Liver (tissue), 9 donors: Measurements from ENCODE around the gene BTAF1. TPM values are rescaled to one million over a fixed set of nuclear protein-coding genes. Genes with fewer than 3 reads are reported as not detected.

Source experiments
- DNase-seq: peaks from one replicate; pipeline ENCODE4 v3.0.0-alpha.2; 2017; ENCODE audit warnings: low spot score
- H3K27ac ChIP-seq, 2 donors: one replicate each; pipeline ENCODE4 v1.7.0; 2013; ENCODE audit warnings: inconsistent platforms in 2 of 2, low read length in 2 of 2, control low read depth in 1 of 2, low read depth in 1 of 2, mild to moderate bottlenecking in 1 of 2
- H3K27me3 ChIP-seq, 4 donors: one replicate each; pipeline versions ENCODE4 v1.6.1 to v1.7.0; 2013; ENCODE audit warnings: low read length in 3 of 4, inconsistent platforms in 1 of 4, mild to moderate bottlenecking in 1 of 4, moderate library complexity in 1 of 4; ENCODE audit not compliant: control insufficient read depth in 4 of 4, insufficient read depth in 4 of 4
- H3K36me3 ChIP-seq, 4 donors: one replicate each; pipeline versions ENCODE4 v1.6.1 to v1.7.0; 2013; ENCODE audit warnings: low read length in 3 of 4, mild to moderate bottlenecking in 3 of 4, low read depth in 1 of 4, moderate library complexity in 1 of 4; ENCODE audit not compliant: control insufficient read depth in 4 of 4, insufficient read depth in 3 of 4
- H3K4me1 ChIP-seq, 4 donors: one replicate each; pipeline versions ENCODE4 v1.6.1 to v1.7.0; 2013; ENCODE audit warnings: low read length in 3 of 4, mild to moderate bottlenecking in 3 of 4, moderate library complexity in 1 of 4; ENCODE audit not compliant: control insufficient read depth in 4 of 4, insufficient read depth in 4 of 4
- H3K4me3 ChIP-seq, 3 donors: one replicate each; pipeline versions ENCODE4 v1.6.1 to v1.7.0; 2013; ENCODE audit warnings: low read length in 3 of 3, control low read depth in 1 of 3, low read depth in 1 of 3, mild to moderate bottlenecking in 1 of 3
- H3K9ac ChIP-seq, 2 donors: one replicate each; pipeline ENCODE4 v1.7.0; 2013; ENCODE audit warnings: low read length in 2 of 2, mild to moderate bottlenecking in 2 of 2, moderate library complexity in 2 of 2, control low read depth in 1 of 2, low read depth in 1 of 2
- H3K9me3 ChIP-seq, 4 donors: one replicate each; pipeline versions ENCODE4 v1.6.1 to v1.7.0; 2013; ENCODE audit warnings: low read length in 3 of 4; ENCODE audit not compliant: control insufficient read depth in 4 of 4
- ATF3 ChIP-seq: IDR thresholded peaks from 2 replicates; pipeline ENCODE4 v1.6.1; 2016; ENCODE audit warnings: antibody characterized with exemption
- EGR1 ChIP-seq, 2 donors: IDR thresholded peaks; 2 replicates each; pipeline ENCODE4 v1.6.1; 2016 to 2018; ENCODE audit warnings: antibody characterized with exemption in 2 of 2, low read depth in 2 of 2
- FOXA1 ChIP-seq: IDR thresholded peaks from 2 replicates; pipeline ENCODE4 v1.6.1; 2016; ENCODE audit warnings: antibody characterized with exemption
- FOXA2 ChIP-seq: IDR thresholded peaks from 2 replicates; pipeline ENCODE4 v1.6.1; 2016; ENCODE audit warnings: antibody characterized with exemption
- GABPA ChIP-seq, 2 donors: IDR thresholded peaks in 1 of 2; conservative IDR thresholded peaks in 1 of 2; 2 replicates each; pipeline ENCODE4 v1.6.1; 2016; ENCODE audit warnings: antibody characterized with exemption in 2 of 2, mild to moderate bottlenecking in 1 of 2, moderate library complexity in 1 of 2
- HNF4A ChIP-seq, 2 donors: conservative IDR thresholded peaks; 2 replicates each; pipeline ENCODE4 v1.6.1; 2016; ENCODE audit warnings: antibody characterized with exemption in 2 of 2, mild to moderate bottlenecking in 2 of 2
- HNF4G ChIP-seq: IDR thresholded peaks from 2 replicates; pipeline ENCODE4 v1.6.1; 2016; ENCODE audit warnings: antibody characterized with exemption
- JUND ChIP-seq, 2 donors: IDR thresholded peaks; 2 replicates each; pipeline ENCODE4 v1.6.1; 2016; ENCODE audit warnings: antibody characterized with exemption in 2 of 2
- NR2F2 ChIP-seq: IDR thresholded peaks from 2 replicates; pipeline ENCODE4 v1.6.1; 2016; ENCODE audit warnings: antibody characterized with exemption
- RAD21 ChIP-seq, 2 donors: IDR thresholded peaks; 2 replicates each; pipeline ENCODE4 v1.6.1; 2016; ENCODE audit warnings: antibody characterized with exemption in 2 of 2, mild to moderate bottlenecking in 2 of 2
- RXRA ChIP-seq, 2 donors: IDR thresholded peaks; 2 replicates each; pipeline ENCODE4 v1.6.1; 2017 to 2018; ENCODE audit warnings: antibody characterized with exemption in 2 of 2, mild to moderate bottlenecking in 1 of 2
- SP1 ChIP-seq: IDR thresholded peaks from 2 replicates; pipeline ENCODE4 v1.6.1; 2018; ENCODE audit warnings: antibody characterized with exemption, mild to moderate bottlenecking
- TAF1 ChIP-seq: conservative IDR thresholded peaks from 2 replicates; pipeline ENCODE4 v1.6.1; 2016; ENCODE audit warnings: antibody characterized with exemption, mild to moderate bottlenecking
- YY1 ChIP-seq: IDR thresholded peaks from 2 replicates; pipeline ENCODE4 v1.6.1; 2016; ENCODE audit warnings: antibody characterized with exemption, mild to moderate bottlenecking
- ZBTB33 ChIP-seq: IDR thresholded peaks from 2 replicates; pipeline ENCODE4 v1.6.1; 2016; ENCODE audit warnings: antibody characterized with exemption
- WGBS: extraction: QIAGEN DNeasy Blood & Tissue Kit; methylation state at CpG from one replicate; pipeline ENCODE4 v1.1.7; 2013; 5-methylcytosine and 5-hydroxymethylcytosine counted together
- polyA plus RNA-seq, 2 donors: library from polyadenylated mRNA; stranded (reverse) in 1 of 2; unstranded in 1 of 2; fragments of 200-250 nt in 1 of 2; fragments of >200 nt in 1 of 2; fragmentation: Nextera tagmentation in 1 of 2; extraction: Ambion mirVana in 1 of 2; gene quantifications; one replicate each; pipeline versions ENCODE4 v1.2.1 to v1.2.3, GENCODE V29; 2013 to 2015
- total RNA-seq, 2 donors: library from RNA; depleted of rRNA; stranded (reverse); fragments of >200 nt; gene quantifications; one replicate each; pipeline ENCODE4 v1.2.3, GENCODE V29; 2014
- TF ChIP-seq, protein P1 (sequence below): fragments of 150-350 bp; IDR thresholded peaks from 2 replicates; pipeline ENCODE4 v1.5.1; 2017; ENCODE audit warnings: improper control_type of control experiment, low read depth, low read length; ENCODE audit not compliant: missing input control
- TF ChIP-seq, protein P2 (sequence below): IDR thresholded peaks from 2 replicates; pipeline ENCODE4 v1.6.1; 2016; ENCODE audit warnings: antibody characterized with exemption, mild to moderate bottlenecking
- TF ChIP-seq, protein P3 (sequence below): IDR thresholded peaks from 2 replicates; pipeline ENCODE4 v1.6.1; 2016; ENCODE audit warnings: antibody characterized with exemption
- donor health status: healthy.
- donor health status: healthy.
- donor health status: healthy.
- donor health status: healthy.
- donor health status: healthy.

Gene BTAF1
- total and polyA plus RNA-seq, 4 donors = 5.9 to 49.6 (median 18.0) TPM

- TF ChIP-seq, protein P1, sequence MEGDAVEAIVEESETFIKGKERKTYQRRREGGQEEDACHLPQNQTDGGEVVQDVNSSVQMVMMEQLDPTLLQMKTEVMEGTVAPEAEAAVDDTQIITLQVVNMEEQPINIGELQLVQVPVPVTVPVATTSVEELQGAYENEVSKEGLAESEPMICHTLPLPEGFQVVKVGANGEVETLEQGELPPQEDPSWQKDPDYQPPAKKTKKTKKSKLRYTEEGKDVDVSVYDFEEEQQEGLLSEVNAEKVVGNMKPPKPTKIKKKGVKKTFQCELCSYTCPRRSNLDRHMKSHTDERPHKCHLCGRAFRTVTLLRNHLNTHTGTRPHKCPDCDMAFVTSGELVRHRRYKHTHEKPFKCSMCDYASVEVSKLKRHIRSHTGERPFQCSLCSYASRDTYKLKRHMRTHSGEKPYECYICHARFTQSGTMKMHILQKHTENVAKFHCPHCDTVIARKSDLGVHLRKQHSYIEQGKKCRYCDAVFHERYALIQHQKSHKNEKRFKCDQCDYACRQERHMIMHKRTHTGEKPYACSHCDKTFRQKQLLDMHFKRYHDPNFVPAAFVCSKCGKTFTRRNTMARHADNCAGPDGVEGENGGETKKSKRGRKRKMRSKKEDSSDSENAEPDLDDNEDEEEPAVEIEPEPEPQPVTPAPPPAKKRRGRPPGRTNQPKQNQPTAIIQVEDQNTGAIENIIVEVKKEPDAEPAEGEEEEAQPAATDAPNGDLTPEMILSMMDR = no peak
- TF ChIP-seq EGR1 (IDR thresholded peaks at IDR 0.05; ENCODE audit: low read depth in 2 of 2) (no peak), RAD21 (IDR thresholded peaks at IDR 0.05) (no peak)
- H3K4me1 ChIP-seq = no peaks in the 10 kb centered on the region
- DNase-seq = no peak
- WGBS = 40% methylated on average over 1 of the region's 1 CpG
- H3K36me3 ChIP-seq = peaks cover 2 to 51% (median 34%) of the 10 kb centered on the region in 4 donors
- no peaks in the 10 kb centered on the region for H3K27me3 ChIP-seq
- H3K4me3 ChIP-seq = no peak overlapping the region
- H3K9ac ChIP-seq = no peak overlapping the region
- H3K9me3 ChIP-seq = no peaks in the 10 kb centered on the region
- H3K27ac ChIP-seq = no peak overlapping the region
Measured at GRCh38 chr10:91980319-91980718, 56.7 kb downstream of the BTAF1 start.

DNA sequence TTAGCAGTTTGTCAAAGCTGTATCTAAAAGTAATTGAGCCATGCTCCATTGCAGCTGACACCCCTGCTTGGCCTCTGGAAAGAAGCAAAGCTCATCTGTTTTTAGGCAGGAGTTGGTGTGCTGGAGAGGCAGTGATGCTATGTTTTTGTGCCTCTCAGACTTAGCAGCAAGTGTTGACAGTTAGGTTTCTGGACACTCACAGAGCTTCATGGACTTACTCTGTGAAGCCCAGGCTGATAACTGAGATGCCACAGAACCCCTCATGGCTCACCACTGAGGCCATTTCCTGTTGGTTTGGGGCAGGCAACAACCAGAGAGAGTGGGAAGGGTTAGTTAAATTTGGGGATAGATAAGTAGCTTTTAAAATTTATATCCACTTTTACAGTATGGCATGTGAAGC, 59.8 kb downstream of the BTAF1 start:
- Histone ChIP-seq H3K9me3 (no peaks in the 10 kb centered on the region), H3K4me1 (no peaks in the 10 kb centered on the region), H3K27me3 (no peaks in the 10 kb centered on the region), H3K9ac (no peak overlapping the region), H3K36me3 (peaks cover 2 to 51% (median 38%) of the 10 kb centered on the region in 4 donors), H3K4me3 (no peak overlapping the region), H3K27ac (no peak overlapping the region)
- TF ChIP-seq, protein P2, sequence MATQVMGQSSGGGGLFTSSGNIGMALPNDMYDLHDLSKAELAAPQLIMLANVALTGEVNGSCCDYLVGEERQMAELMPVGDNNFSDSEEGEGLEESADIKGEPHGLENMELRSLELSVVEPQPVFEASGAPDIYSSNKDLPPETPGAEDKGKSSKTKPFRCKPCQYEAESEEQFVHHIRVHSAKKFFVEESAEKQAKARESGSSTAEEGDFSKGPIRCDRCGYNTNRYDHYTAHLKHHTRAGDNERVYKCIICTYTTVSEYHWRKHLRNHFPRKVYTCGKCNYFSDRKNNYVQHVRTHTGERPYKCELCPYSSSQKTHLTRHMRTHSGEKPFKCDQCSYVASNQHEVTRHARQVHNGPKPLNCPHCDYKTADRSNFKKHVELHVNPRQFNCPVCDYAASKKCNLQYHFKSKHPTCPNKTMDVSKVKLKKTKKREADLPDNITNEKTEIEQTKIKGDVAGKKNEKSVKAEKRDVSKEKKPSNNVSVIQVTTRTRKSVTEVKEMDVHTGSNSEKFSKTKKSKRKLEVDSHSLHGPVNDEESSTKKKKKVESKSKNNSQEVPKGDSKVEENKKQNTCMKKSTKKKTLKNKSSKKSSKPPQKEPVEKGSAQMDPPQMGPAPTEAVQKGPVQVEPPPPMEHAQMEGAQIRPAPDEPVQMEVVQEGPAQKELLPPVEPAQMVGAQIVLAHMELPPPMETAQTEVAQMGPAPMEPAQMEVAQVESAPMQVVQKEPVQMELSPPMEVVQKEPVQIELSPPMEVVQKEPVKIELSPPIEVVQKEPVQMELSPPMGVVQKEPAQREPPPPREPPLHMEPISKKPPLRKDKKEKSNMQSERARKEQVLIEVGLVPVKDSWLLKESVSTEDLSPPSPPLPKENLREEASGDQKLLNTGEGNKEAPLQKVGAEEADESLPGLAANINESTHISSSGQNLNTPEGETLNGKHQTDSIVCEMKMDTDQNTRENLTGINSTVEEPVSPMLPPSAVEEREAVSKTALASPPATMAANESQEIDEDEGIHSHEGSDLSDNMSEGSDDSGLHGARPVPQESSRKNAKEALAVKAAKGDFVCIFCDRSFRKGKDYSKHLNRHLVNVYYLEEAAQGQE = no peak
- TF ChIP-seq ATF3 (no peak), YY1 (no peak), EGR1 (IDR thresholded peaks at IDR 0.05; ENCODE audit: low read depth in 2 of 2) (no peak), GABPA (IDR thresholded peaks at IDR 0.05 in 1 of 2, conservative IDR thresholded peaks at IDR 0.05 in 1 of 2) (no peak), ZBTB33 (no peak), FOXA2 (no peak), SP1 (no peak), FOXA1 (no peak), HNF4G (no peak), RAD21 (IDR thresholded peaks at IDR 0.05) (no peak), TAF1 (no peak), JUND (IDR thresholded peaks at IDR 0.05) (no peak), HNF4A (conservative IDR thresholded peaks at IDR 0.05) (no peak), RXRA (IDR thresholded peaks at IDR 0.05) (no peak), NR2F2 (no peak)
- TF ChIP-seq, protein P3, sequence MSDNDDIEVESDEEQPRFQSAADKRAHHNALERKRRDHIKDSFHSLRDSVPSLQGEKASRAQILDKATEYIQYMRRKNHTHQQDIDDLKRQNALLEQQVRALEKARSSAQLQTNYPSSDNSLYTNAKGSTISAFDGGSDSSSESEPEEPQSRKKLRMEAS = no peak
- no peak for DNase-seq
